Epithelial cell of esophagus (primary cell): ENCODE results near the gene COQ6.
"Not testable (repeated sequence)": the region's sequence is repeated elsewhere in the genome, so short reads cannot be mapped to it uniquely, and the experiment has no call there.

ENCODE experiments used
- DNase-seq: peaks from one replicate; pipeline ENCODE4 v3.0.0; 2010; ENCODE audit warnings: low read depth
- H3K4me3 ChIP-seq: 2 replicates; pipeline ENCODE4 v1.5.1; 2011; ENCODE audit warnings: mild to moderate bottlenecking, low read length, control low read depth
- TF ChIP-seq, protein P1 (sequence below): IDR thresholded peaks from 2 replicates; pipeline ENCODE4 v1.5.1; 2011; ENCODE audit warnings: low read depth, mild to moderate bottlenecking, low read length, control low read depth, inconsistent platforms; ENCODE audit not compliant: insufficient read depth; ENCODE audit errors: missing control alignments

The COQ6 gene

GRCh38 chr14:73997108-73997943, 47.2 kb downstream of the COQ6 start:
- no peak overlapping the region for H3K4me3 ChIP-seq
- no peak for DNase-seq
- TF ChIP-seq, protein P1, sequence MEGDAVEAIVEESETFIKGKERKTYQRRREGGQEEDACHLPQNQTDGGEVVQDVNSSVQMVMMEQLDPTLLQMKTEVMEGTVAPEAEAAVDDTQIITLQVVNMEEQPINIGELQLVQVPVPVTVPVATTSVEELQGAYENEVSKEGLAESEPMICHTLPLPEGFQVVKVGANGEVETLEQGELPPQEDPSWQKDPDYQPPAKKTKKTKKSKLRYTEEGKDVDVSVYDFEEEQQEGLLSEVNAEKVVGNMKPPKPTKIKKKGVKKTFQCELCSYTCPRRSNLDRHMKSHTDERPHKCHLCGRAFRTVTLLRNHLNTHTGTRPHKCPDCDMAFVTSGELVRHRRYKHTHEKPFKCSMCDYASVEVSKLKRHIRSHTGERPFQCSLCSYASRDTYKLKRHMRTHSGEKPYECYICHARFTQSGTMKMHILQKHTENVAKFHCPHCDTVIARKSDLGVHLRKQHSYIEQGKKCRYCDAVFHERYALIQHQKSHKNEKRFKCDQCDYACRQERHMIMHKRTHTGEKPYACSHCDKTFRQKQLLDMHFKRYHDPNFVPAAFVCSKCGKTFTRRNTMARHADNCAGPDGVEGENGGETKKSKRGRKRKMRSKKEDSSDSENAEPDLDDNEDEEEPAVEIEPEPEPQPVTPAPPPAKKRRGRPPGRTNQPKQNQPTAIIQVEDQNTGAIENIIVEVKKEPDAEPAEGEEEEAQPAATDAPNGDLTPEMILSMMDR = no peak

DNA sequence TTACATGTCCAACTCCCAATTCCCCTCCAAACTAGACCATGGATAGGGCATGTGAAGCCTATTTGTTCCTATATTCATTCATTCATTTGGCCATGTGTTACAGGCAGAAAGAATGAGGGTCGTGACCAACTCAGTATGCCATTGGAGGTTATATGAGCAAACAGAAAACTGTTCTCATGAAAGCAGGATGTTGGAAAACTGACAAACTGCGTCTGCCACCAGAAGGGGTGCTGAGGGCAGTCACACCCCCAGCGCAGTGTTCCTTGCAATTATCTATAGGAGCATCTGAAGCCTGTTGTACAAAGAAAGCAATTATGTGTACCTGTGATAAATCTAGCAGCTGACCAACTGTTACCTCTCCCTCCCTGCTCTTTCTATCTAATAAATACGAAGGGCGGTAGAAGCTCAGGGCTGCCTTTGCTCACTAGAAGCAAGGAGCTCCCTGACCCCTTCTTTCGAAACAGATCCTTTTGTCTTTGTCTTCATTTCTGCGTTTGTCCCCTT, 47.9 kb downstream of the COQ6 start:
- DNase-seq = no peak

GRCh38 chr14:73998726-73999125, 48.6 kb downstream of the COQ6 start:
- no peak for DNase-seq
- TF ChIP-seq, protein P1 = no peak
- H3K4me3 ChIP-seq = no peak overlapping the region

More for the DNA sequence above, 47.9 kb downstream of the COQ6 start:
- TF ChIP-seq, protein P1 = no peak
- no peak overlapping the region for H3K4me3 ChIP-seq

DNA sequence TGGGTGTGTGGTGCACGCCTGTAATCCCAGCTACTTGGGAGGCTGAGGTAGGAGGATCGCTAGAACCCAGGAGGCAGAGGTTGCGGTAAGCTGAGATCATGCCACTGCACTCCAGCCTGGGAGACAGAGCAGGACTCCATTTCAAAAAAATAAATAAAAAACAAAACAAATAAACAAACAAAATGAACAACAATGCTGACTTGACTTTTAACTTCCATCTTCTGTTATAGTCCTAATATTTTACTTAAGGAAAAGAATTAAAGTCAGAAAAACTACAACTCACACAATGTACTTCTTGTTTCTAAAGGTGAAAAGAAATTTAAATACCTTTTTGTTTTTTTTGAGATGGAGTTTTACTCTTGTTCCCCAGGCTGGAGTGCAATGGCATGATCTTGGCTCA, 55.6 kb downstream of the COQ6 start:
- not testable (repeated sequence) for DNase-seq, H3K4me3 ChIP-seq

DNA sequence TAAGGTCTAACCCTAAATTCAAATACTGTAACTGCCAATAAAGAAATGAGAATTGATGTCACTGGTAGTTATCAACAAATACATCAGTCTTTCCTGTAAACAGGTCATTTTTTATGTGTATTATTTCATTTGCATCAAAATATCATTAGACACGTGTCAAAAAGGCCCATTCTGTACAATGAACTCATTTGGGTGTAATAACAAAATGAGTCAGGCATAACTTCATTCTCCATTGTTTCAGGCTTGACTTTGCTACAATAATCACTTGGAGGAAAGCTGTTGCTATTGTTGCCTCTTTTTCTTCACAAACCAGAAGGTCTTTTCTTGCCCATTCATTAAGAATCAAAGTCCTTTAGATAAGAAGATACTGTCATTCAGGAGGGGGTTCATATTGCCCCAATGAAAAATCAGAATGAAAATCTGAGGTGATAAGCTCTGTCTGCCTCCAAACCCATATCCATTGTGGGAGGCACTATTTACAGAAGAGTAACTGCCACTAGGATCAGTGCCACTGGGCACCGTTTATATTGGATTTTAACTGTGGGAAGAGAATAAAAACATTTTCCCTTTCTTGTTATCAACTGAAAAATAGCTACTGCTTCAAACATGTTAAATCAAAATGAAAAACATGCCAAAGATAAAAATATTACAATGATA, 58.9 kb downstream of the COQ6 start:
- TF ChIP-seq, protein P1 = no peak
- no peak overlapping the region for H3K4me3 ChIP-seq
- DNase-seq = no peak
